HepG2 (cell line): Measurements from ENCODE around the gene MEGF11. TPM values are rescaled to one million over a fixed set of nuclear protein-coding genes. Genes with fewer than 3 reads are reported as not detected.

ENCODE experiments used
- ATF1 ChIP-seq: IDR thresholded peaks from 2 replicates; pipeline ENCODE4 v1.6.1; 2016; ENCODE audit warnings: mild to moderate bottlenecking, control low read depth
- FOXM1 ChIP-seq: sonication (generic); formaldehyde crosslinking; IDR thresholded peaks from 2 replicates; pipeline ENCODE4 v1.5.0; 2020; ENCODE audit warnings: missing genetic modification reagents
- KAT2B ChIP-seq: fragments of 150-350 bp; IDR thresholded peaks from 2 replicates; pipeline ENCODE4 v1.6.1; 2014; ENCODE audit warnings: low read depth, low read length, borderline replicate concordance
- LCORL ChIP-seq, 2 experiments: fragments of 450-650 bp in 1 of 2; sonication (generic) in 1 of 2; formaldehyde crosslinking in 1 of 2; IDR thresholded peaks; 2 replicates each; pipeline versions ENCODE4 v1.5.0 to v1.6.1; 2017 to 2020; ENCODE audit warnings: antibody characterized with exemption in 1 of 2, missing genetic modification reagents in 1 of 2
- MEIS1 ChIP-seq: sonication (generic); formaldehyde crosslinking; IDR thresholded peaks from 2 replicates; pipeline ENCODE4 v1.9.0; 2021; ENCODE audit warnings: mild to moderate bottlenecking, missing genetic modification reagents, moderate library complexity, borderline replicate concordance
- MIXL1 ChIP-seq: IDR thresholded peaks from 2 replicates; pipeline ENCODE4 v1.6.1; 2016
- NR3C1 ChIP-seq: sonication (generic); formaldehyde crosslinking; IDR thresholded peaks from 2 replicates; pipeline ENCODE4 v1.4.0; 2020; ENCODE audit warnings: missing genetic modification reagents
- RXRB ChIP-seq: IDR thresholded peaks from 2 replicates; pipeline ENCODE4 v1.6.1; 2016; ENCODE audit warnings: borderline replicate concordance, missing genetic modification reagents, missing compliant biosample characterization
- SNAPC2 ChIP-seq: sonication (generic); formaldehyde crosslinking; IDR thresholded peaks from 2 replicates; pipeline ENCODE4 v1.8.1; 2022; ENCODE audit warnings: mild to moderate bottlenecking, missing genetic modification reagents
- SRY ChIP-seq: sonication (generic); formaldehyde crosslinking; IDR thresholded peaks from 2 replicates; pipeline ENCODE4 v1.8.0; 2022; ENCODE audit warnings: mild to moderate bottlenecking, missing genetic modification reagents
- XRCC5 ChIP-seq: fragments of 200-400 bp; formaldehyde crosslinking; optimal IDR thresholded peaks from 2 replicates; pipeline ENCODE3; 2017; ENCODE audit warnings: mild to moderate bottlenecking, low read length
- ZNF33B ChIP-seq: sonication (generic); formaldehyde crosslinking; IDR thresholded peaks from 2 replicates; pipeline ENCODE4 v1.5.1; 2020; ENCODE audit warnings: mild to moderate bottlenecking, missing genetic modification reagents
- ZNF343 ChIP-seq: sonication (generic); formaldehyde crosslinking; IDR thresholded peaks from 2 replicates; pipeline ENCODE4 v1.4.0; 2020; ENCODE audit warnings: mild to moderate bottlenecking, missing genetic modification reagents
- ZNF768 ChIP-seq: sonication (generic); formaldehyde crosslinking; IDR thresholded peaks from 2 replicates; pipeline ENCODE4 v1.4.0; 2020; ENCODE audit warnings: missing genetic modification reagents
- ZNF879 ChIP-seq: sonication (generic); formaldehyde crosslinking; IDR thresholded peaks from 2 replicates; pipeline ENCODE4 v1.8.1; 2023; ENCODE audit warnings: missing genetic modification reagents
- polyA plus RNA-seq, 8 experiments: library from polyadenylated mRNA; depleted of rRNA in 3 of 8; stranded (reverse) in 7 of 8; unstranded in 1 of 8; fragments of >200 nt; fragmentation: Illumina TruSeq in 4 of 8; extraction: Trizol in 4 of 8; gene quantifications; 2 replicates each; pipeline versions ENCODE4 v1.2.1 to v1.2.3, GENCODE V29; 2011 to 2016; ENCODE audit warnings: low read depth in 4 of 8, missing spikeins in 1 of 8, mixed read lengths in 1 of 8; ENCODE audit not compliant: insufficient read depth in 1 of 8
- total RNA-seq, 5 experiments: library from RNA; depleted of rRNA; stranded (reverse); fragments of >200 nt; fragmentation: Illumina TruSeq; extraction: Trizol; gene quantifications; 2 replicates each; pipeline ENCODE4 v1.2.3, GENCODE V29; 2016; ENCODE audit warnings: low read depth in 1 of 5
- TF ChIP-seq, protein P1 (sequence below): sonication (generic); formaldehyde crosslinking; IDR thresholded peaks from 2 replicates; pipeline ENCODE4 v1.5.0; 2020; ENCODE audit warnings: missing genetic modification reagents
- TF ChIP-seq, protein P2 (sequence below): sonication (generic); formaldehyde crosslinking; conservative IDR thresholded peaks from 2 replicates; pipeline ENCODE4 v1.4.0; 2020; ENCODE audit warnings: mild to moderate bottlenecking, missing genetic modification reagents, moderate library complexity
- TF ChIP-seq, protein P3 (sequence below): sonication (generic); formaldehyde crosslinking; IDR thresholded peaks from 2 replicates; pipeline ENCODE4 v1.8.0; 2022; ENCODE audit warnings: mild to moderate bottlenecking, missing genetic modification reagents, moderate library complexity
- TF ChIP-seq, protein P4 (sequence below), 2 experiments: sonication (generic) in 1 of 2; formaldehyde crosslinking in 1 of 2; IDR thresholded peaks; 2 replicates each; pipeline versions ENCODE4 v1.4.0 to v1.6.1; 2016 to 2020; ENCODE audit warnings: borderline replicate concordance in 1 of 2, low read depth in 1 of 2, mild to moderate bottlenecking in 1 of 2, missing genetic modification reagents in 1 of 2

Gene MEGF11
- total and polyA plus RNA-seq, 2 of the 13 experiments (the other 11 are each of a cell fraction or from before 2014, with no cell fraction given) = not detected

DNA sequence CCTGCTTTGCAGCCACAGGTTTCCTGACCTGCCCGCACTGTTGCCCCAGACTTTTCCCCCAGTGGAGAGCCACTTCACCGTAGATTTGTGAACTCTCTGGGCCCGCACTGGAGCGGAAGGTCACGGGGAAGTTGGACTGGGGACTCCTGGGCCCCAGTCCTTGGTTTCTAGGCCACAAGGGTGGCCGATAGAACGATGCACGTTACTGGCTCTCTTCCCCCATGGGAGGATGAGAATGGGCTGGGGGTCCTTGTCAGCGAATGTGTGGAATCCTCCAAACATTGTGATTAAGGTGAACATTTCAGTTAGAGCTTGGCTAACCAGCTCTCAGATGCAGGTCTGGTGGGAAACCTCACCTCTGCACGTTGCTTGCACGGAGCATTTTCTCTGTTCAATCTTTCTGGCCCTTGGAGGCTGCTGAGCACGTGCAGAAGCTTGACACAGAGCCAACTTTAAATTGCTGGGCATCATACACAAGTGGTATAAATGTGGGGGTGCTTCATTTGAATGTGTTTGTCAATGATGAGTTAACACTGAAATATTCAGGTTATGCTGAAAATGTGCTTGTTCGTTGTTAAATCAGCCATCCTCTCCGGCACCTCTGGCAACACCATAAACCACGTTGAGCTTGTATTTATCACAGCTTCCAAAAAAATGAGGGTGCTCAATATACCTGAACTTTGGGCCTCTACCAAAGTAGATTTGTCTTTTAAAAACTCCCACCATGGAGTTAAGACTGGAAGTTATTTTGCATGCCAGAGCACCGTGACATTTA, 40.8 kb upstream of the MEGF11 start (continued):
- TF ChIP-seq, protein P1, sequence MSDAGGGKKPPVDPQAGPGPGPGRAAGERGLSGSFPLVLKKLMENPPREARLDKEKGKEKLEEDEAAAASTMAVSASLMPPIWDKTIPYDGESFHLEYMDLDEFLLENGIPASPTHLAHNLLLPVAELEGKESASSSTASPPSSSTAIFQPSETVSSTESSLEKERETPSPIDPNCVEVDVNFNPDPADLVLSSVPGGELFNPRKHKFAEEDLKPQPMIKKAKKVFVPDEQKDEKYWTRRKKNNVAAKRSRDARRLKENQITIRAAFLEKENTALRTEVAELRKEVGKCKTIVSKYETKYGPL = 0 out of 2 replicates have a peak, but pooled peaks have one; percentile 8
- TF ChIP-seq SNAPC2 (0 out of 2 replicates have a peak, but pooled peaks have one; percentile 23), RXRB (CRISPR knock-in tag) (no peak), FOXM1 (CRISPR knock-in tag) (no peak), KAT2B (no peak), ZNF879 (no peak), MIXL1 (no peak), MEIS1 (CRISPR knock-in tag) (no peak), SRY (CRISPR knock-in tag) (peak; percentile 26; the same call in 1 of the 2 replicates), NR3C1 (no peak), LCORL (IDR thresholded peaks at IDR 0.05) (0 out of 2 replicates have a peak, but pooled peaks have one; percentile 54), LCORL (CRISPR knock-in tag; IDR thresholded peaks at IDR 0.05) (no peak; the same call in 1 of the 2 replicates), ATF1 (CRISPR knock-in tag) (no peak), ZNF343 (CRISPR knock-in tag) (0 out of 2 replicates have a peak, but pooled peaks have one; percentile 38), XRCC5 (peak; percentile 16), ZNF33B (CRISPR knock-in tag) (no peak), ZNF768 (CRISPR knock-in tag) (no peak)
- TF ChIP-seq, protein P2, sequence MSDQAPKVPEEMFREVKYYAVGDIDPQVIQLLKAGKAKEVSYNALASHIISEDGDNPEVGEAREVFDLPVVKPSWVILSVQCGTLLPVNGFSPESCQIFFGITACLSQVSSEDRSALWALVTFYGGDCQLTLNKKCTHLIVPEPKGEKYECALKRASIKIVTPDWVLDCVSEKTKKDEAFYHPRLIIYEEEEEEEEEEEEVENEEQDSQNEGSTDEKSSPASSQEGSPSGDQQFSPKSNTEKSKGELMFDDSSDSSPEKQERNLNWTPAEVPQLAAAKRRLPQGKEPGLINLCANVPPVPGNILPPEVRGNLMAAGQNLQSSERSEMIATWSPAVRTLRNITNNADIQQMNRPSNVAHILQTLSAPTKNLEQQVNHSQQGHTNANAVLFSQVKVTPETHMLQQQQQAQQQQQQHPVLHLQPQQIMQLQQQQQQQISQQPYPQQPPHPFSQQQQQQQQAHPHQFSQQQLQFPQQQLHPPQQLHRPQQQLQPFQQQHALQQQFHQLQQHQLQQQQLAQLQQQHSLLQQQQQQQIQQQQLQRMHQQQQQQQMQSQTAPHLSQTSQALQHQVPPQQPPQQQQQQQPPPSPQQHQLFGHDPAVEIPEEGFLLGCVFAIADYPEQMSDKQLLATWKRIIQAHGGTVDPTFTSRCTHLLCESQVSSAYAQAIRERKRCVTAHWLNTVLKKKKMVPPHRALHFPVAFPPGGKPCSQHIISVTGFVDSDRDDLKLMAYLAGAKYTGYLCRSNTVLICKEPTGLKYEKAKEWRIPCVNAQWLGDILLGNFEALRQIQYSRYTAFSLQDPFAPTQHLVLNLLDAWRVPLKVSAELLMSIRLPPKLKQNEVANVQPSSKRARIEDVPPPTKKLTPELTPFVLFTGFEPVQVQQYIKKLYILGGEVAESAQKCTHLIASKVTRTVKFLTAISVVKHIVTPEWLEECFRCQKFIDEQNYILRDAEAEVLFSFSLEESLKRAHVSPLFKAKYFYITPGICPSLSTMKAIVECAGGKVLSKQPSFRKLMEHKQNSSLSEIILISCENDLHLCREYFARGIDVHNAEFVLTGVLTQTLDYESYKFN (CRISPR knock-in tag) = 0 out of 2 replicates have a peak, but pooled peaks have one; percentile 18
- TF ChIP-seq, protein P3, sequence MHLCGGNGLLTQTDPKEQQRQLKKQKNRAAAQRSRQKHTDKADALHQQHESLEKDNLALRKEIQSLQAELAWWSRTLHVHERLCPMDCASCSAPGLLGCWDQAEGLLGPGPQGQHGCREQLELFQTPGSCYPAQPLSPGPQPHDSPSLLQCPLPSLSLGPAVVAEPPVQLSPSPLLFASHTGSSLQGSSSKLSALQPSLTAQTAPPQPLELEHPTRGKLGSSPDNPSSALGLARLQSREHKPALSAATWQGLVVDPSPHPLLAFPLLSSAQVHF = no peak
- TF ChIP-seq, protein P4, sequence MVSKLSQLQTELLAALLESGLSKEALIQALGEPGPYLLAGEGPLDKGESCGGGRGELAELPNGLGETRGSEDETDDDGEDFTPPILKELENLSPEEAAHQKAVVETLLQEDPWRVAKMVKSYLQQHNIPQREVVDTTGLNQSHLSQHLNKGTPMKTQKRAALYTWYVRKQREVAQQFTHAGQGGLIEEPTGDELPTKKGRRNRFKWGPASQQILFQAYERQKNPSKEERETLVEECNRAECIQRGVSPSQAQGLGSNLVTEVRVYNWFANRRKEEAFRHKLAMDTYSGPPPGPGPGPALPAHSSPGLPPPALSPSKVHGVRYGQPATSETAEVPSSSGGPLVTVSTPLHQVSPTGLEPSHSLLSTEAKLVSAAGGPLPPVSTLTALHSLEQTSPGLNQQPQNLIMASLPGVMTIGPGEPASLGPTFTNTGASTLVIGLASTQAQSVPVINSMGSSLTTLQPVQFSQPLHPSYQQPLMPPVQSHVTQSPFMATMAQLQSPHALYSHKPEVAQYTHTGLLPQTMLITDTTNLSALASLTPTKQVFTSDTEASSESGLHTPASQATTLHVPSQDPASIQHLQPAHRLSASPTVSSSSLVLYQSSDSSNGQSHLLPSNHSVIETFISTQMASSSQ (IDR thresholded peaks at IDR 0.05; ENCODE audit: low read depth) = no peak
- TF ChIP-seq, protein P4 (CRISPR knock-in tag; IDR thresholded peaks at IDR 0.05; ENCODE audit: borderline replicate concordance) = no peak
